GM18868 (cell line): Measurements from ENCODE around the gene MMP25.
"Not testable (repeated sequence)": the region's sequence is repeated elsewhere in the genome, so short reads cannot be mapped to it uniquely, and the experiment has no call there.

Experiments used
- ATAC-seq: cut with Tn5 transposase; IDR thresholded peaks from one replicate; pipeline ENCODE4 v1.9.1; 2021; ENCODE audit warnings: mild to moderate bottlenecking, moderate library complexity; ENCODE audit not compliant: unreplicated experiment

MMP25 gene

GRCh38 chr16:3053330-3053710, 7.0 kb downstream of the MMP25 start:
- not testable (repeated sequence) for ATAC-seq

GRCh38 chr16:3054965-3055733, 8.8 kb downstream of the MMP25 start:
- no peak for ATAC-seq

GRCh38 chr16:3055734-3056115, 9.4 kb downstream of the MMP25 start:
- ATAC-seq = not testable (repeated sequence)

GRCh38 chr16:3056336-3057180, 10.2 kb downstream of the MMP25 start:
- ATAC-seq = no peak

- ATAC-seq = no peak
Measured at GRCh38 chr16:3057181-3058138, 11.1 kb downstream of the MMP25 start.

- no peak for ATAC-seq
Measured at GRCh38 chr16:3058139-3059030, 12.0 kb downstream of the MMP25 start.

GRCh38 chr16:3059041-3059722, 12.8 kb downstream of the MMP25 start:
- peak; percentile 79 for ATAC-seq

GRCh38 chr16:3059723-3060242, 13.4 kb downstream of the MMP25 start:
- ATAC-seq = no peak

- no peak for ATAC-seq
Measured at GRCh38 chr16:3060339-3061127, 14.2 kb downstream of the MMP25 start.

- no peak for ATAC-seq
Measured at GRCh38 chr16:3062553-3062952, 16.2 kb downstream of the MMP25 start.

- no peak for ATAC-seq
Measured at GRCh38 chr16:3063625-3064386, 17.4 kb downstream of the MMP25 start.

GRCh38 chr16:3065069-3065741, 18.8 kb downstream of the MMP25 start, which contains the start of gene IL32:
IL32 (plus strand) TSS chr16:3065640; CDS start chr16:3065812, 172 bp downstream.
- no peak for ATAC-seq

- ATAC-seq = no peak
Measured at GRCh38 chr16:3065742-3066439, 19.5 kb downstream of the MMP25 start.

GRCh38 chr16:3066440-3066748, 20.0 kb downstream of the MMP25 start:
- ATAC-seq = no peak

GRCh38 chr16:3068487-3068886, 22.1 kb downstream of the MMP25 start:
- no peak for ATAC-seq

GRCh38 chr16:3069146-3069545, 22.8 kb downstream of the MMP25 start:
- ATAC-seq = not testable (repeated sequence)
